Ramos (cell line): ENCODE measurements around the gene AP5Z1.

Experiments
- in situ Hi-C: fragments of 300-500 bp; cut with MboI; formaldehyde crosslinking; loops from one replicate; pipeline ENCODE4 v1.14.3; 2022; ENCODE audit warnings: low sequenced_read_pairs; ENCODE audit not compliant: unreplicated experiment

Gene AP5Z1

DNA sequence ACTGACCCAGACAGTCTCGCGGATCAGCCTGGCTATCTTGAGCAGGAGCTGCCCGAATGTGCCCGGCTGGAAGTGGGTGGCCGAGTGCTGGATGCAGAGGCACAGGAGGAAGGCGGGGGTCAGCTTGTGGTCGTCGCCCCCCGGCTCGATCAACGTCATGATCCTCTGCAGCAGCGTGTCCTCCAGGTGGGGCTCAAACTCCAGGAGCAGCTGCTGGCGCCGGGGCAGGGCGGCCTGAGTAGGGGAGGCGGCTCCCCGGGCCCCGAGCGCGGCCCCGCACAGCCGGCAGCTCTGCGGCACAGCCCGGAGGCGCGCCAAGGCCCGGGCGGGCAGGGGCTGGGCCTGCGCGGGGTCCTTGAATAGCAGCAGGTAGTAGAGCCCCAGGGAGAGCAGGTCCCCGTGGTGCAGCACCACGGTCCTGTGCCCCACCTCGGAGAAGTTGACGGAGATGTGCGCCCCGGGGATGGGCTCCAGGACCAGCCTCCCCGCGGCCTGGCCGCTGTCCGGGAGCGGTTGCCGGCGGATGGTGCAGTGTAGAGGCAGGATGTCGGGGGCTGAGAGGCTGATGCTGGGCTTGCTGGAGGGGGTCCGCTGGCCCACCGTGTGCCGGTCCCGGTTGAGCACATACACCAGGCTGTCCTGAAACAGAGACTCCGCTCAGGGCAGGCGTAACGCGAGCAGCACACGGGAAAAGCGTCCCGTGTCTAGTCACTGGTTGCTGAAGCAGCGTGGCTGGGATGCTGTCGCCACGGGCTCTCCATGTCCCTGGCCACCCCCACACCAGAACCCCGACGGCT is 59.4 kb downstream of the AP5Z1 start:
- in situ Hi-C loops: no loop called here

DNA sequence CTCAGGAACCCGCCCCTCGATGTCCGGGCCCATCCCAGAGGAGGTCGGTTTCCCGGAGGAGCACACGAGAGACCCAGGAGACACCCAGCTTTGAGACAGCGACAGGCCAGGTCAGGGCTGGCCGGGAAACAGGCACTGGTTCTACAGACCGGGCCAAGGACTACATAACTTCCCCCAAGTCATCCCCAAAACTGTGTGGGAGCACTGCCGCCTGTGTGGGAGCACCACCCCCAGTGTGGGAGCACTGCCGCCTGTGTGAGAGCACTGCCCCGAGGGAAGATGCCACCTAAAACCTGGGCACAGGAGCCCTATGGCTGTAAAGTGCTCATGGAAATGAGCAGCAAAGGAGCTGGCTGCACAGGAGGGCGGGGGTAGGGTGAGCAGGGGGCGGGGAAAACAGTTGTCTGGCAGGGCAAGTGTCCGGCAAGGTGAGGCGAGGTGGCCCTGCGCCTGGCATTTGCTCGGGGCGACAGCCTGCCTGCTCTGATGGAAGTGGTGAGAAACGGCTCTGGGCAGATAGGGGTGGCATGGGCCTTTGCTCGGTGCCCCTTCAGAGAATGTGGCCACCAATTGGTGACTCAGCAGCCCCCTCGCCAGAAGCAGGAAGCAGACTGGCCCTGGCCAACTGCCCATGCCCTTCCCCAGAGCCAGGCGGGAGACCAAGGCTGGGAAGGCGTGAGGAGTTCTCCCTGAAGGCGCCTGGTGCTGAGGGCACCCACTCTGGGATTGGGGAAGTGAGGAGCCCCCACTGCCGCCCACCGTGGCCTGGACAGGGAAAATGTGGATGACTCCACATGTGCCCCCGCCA is 60.2 kb downstream of the AP5Z1 start:
- in situ Hi-C loops: no loop called here

GRCh38 chr7:4836206-4836661 is 60.8 kb downstream of the AP5Z1 start:
- in situ Hi-C loops: no loop called here

- in situ Hi-C loops: no loop called here
Measured at GRCh38 chr7:4837041-4837802, 61.8 kb downstream of the AP5Z1 start.

- in situ Hi-C loops: no loop called here
Measured at GRCh38 chr7:4837803-4838625, 62.6 kb downstream of the AP5Z1 start.

DNA sequence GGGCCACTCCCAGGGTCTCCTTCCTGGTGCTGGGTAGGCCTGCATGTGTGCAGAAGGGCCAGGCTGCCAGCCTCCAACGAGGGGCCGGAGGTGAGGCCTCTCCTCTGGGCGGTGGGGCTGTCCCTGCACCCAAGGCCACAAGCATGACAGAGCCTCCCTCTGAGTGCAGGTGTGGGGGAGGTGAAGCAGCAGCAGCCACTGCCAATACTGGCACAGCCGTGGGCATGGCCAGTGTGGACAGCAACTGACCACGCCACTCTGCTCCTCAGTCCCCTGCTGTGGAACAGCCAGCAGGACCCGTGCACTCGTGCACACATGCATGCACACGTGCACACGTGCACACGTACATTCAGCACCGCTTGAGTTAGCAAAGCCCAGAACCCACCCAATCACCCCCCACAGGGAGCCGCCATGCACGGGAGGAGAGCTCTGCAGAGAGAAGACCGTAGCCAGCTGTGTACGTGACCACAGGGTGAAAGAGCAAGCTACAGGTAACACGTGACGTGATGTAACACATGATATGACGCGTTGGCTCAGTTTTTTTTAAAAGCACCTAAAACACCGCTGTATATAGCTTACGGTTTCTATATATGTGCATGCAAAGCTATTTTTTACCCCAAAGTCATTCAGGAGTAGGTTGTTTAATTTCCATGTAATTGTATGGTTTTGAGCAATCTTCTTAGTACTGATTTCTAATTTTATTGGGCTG is 63.4 kb downstream of the AP5Z1 start:
- in situ Hi-C loops: no loop called here

DNA sequence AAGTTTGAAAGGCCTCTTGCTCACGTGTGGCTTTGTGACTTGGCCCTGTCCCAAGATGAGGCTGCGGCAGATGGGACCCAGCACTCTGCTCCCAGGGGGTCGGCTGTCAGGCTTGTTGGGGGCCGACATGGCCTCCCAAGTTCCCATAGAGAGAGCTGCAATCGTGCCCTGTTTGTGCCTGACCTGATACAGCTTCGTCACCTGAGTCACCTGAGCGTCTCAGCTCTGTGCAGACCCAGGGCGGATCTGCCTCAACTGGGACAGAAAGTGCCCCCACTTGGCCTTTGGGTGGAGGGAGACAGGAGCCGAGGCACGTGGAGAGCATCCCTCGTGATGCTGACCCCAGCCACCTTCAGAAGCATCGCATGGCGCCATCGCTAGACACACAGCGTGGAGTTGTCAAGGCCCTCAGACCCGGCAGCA is 64.7 kb downstream of the AP5Z1 start:
- in situ Hi-C loops: no loop called here
